GM12878 (cell line): ENCODE measurements around the gene NUP214. TPM values are rescaled to one million over a fixed set of nuclear protein-coding genes. Genes with fewer than 3 reads are reported as not detected.

Source experiments
- ATAC-seq: fragments of 200-7000 bp; cut with Tn5 transposase; 3 replicates; pipeline ENCODE4 v1.9.1; 2020; ENCODE audit warnings: mild to moderate bottlenecking, moderate library complexity
- BruUV-seq: library from RNA; stranded (reverse); fragments of 400-500 nt; replicated peaks from 2 replicates; lab custom pipeline; 2021; lab: Mats Ljungman, UMichigan
- CTCF ChIA-PET: fragments of 300-600 bp; sonication (Branson Sonifier 250); formaldehyde crosslinking; extraction: SDS; loops from one replicate; lab custom pipeline; 2021; ENCODE audit warnings: inconsistent platforms; lab: Yijun Ruan, JAX
- POLR2A ChIA-PET: fragments of 350-600 bp; formaldehyde crosslinking; extraction: SDS; loops from one replicate; lab custom pipeline; 2021; ENCODE audit warnings: inconsistent platforms; lab: Charles Lee
- RAD21 ChIA-PET: fragments of 300-600 bp; sonication (Branson Sonifier 250); formaldehyde crosslinking; loops from one replicate; lab custom pipeline; 2023; ENCODE audit warnings: antibody characterized with exemption; ENCODE audit not compliant: unreplicated experiment; lab: Charles Lee
- SMC1A ChIA-PET: fragments of 300-600 bp; sonication (Branson Sonifier 250); formaldehyde crosslinking; loops from one replicate; lab custom pipeline; 2023; ENCODE audit not compliant: unreplicated experiment, uncharacterized antibody; lab: Charles Lee
- DNase-seq: peaks from one replicate; pipeline ENCODE4 v3.0.0-alpha.2; 2011; ENCODE audit warnings: low read depth, low spot score
- FAIRE-seq: peaks from 3 replicates; lab custom pipeline; 2011; peaks lifted over from hg19 to GRCh38; lab: Jason Lieb, UNC
- H2AFZ ChIP-seq: 2 replicates; pipeline ENCODE4 v1.6.0; 2011; ENCODE audit warnings: low read depth, low read length, control low read depth; ENCODE audit not compliant: control insufficient read depth
- H3K27ac ChIP-seq: 2 replicates; pipeline ENCODE4 v1.5.1; 2011; ENCODE audit warnings: control low read depth; ENCODE audit not compliant: control insufficient read depth, insufficient read depth
- H3K27me3 ChIP-seq, 2 experiments: replicated peaks in 1 of 2; 2 replicates each; pipeline versions ENCODE4 v1.6.0 to v1.6.1; 2011; ENCODE audit warnings: low read length in 1 of 2; ENCODE audit not compliant: control insufficient read depth in 2 of 2, insufficient read depth in 2 of 2
- H3K36me3 ChIP-seq, 2 experiments: 2 replicates each; pipeline ENCODE4 v1.5.1; 2011; ENCODE audit warnings: low read length in 1 of 2; ENCODE audit not compliant: control insufficient read depth in 2 of 2, insufficient read depth in 2 of 2
- H3K4me1 ChIP-seq: 2 replicates; pipeline ENCODE4 v1.6.1; 2011; ENCODE audit warnings: mild to moderate bottlenecking, low read length, moderate library complexity, mixed read lengths; ENCODE audit not compliant: control insufficient read depth, insufficient read depth
- H3K4me2 ChIP-seq: 2 replicates; pipeline ENCODE4 v1.6.0; 2011; ENCODE audit warnings: control low read depth; ENCODE audit not compliant: control insufficient read depth, insufficient read depth
- H3K4me3 ChIP-seq: fragments of 200-600 bp; sonication (generic); 2 replicates; pipeline ENCODE4 v1.5.1; 2016
- H3K79me2 ChIP-seq: 2 replicates; pipeline ENCODE4 v1.6.0; 2011; ENCODE audit warnings: low read length; ENCODE audit not compliant: control insufficient read depth, insufficient read depth
- H3K9ac ChIP-seq: 2 replicates; pipeline ENCODE4 v1.8.0; 2011; ENCODE audit warnings: low read length, control low read depth, mixed read lengths; ENCODE audit not compliant: control insufficient read depth, insufficient read depth
- H3K9me3 ChIP-seq: replicated peaks from 3 replicates; pipeline ENCODE4 v1.5.1; 2011; ENCODE audit warnings: mild to moderate bottlenecking, low read length; ENCODE audit not compliant: control insufficient read depth, insufficient read depth
- H4K20me1 ChIP-seq: 2 replicates; pipeline ENCODE4 v1.6.0; 2011; ENCODE audit not compliant: control insufficient read depth, insufficient read depth
- ASH2L ChIP-seq: fragments of 300-600, 200-600 bp; sonication (generic); IDR thresholded peaks from 2 replicates; pipeline ENCODE4 v1.6.1; 2017; ENCODE audit warnings: low read depth, mild to moderate bottlenecking, borderline replicate concordance
- CHD1 ChIP-seq: IDR thresholded peaks from 2 replicates; pipeline ENCODE4 v1.6.1; 2012; ENCODE audit warnings: low read depth, low read length, improper control_type of control experiment
- ZNF217 ChIP-seq: fragments of 450-650 bp; IDR thresholded peaks from 2 replicates; pipeline ENCODE4 v1.6.1; 2017; ENCODE audit warnings: antibody characterized with exemption, mild to moderate bottlenecking
- WGBS: methylation state at CpG from one replicate; pipeline ENCODE4 v1.1.6; 2016; ENCODE audit warnings: low lambda C conversion rate; ENCODE audit not compliant: insufficient replicate concordance, insufficient coverage; ENCODE audit errors: missing lambda C conversion rate; 5-methylcytosine and 5-hydroxymethylcytosine counted together
- in situ Hi-C: fragments of 300-500 bp; cut with MboI; formaldehyde crosslinking; loops from 9 replicates; pipeline ENCODE4 v1.14.3; 2018; ENCODE audit warnings: mixed read lengths
- intact Hi-C: fragments of 100-400 bp; cut with micrococcal nuclease; formaldehyde crosslinking; loops from one replicate; pipeline ENCODE4 v1.14.2; 2022; ENCODE audit not compliant: unreplicated experiment
- polyA plus RNA-seq, 11 experiments: library from polyadenylated mRNA; depleted of rRNA in 4 of 11; unstranded in 6 of 11; stranded (reverse) in 5 of 11; fragments of >200 nt; fragmentation: Nextera tagmentation in 4 of 11; fragmentation: Illumina TruSeq in 1 of 11; extraction: Ambion mirVana in 4 of 11; extraction: Trizol in 1 of 11; gene quantifications; 1 replicate in 1 of 11; 2 replicates in 10 of 11; pipeline versions ENCODE4 v1.2.1 to v1.2.3, GENCODE V29; 2011 to 2016; ENCODE audit warnings: inconsistent platforms in 2 of 11, missing spikeins in 2 of 11, low read depth in 1 of 11
- total RNA-seq, 4 experiments: library from RNA; depleted of rRNA in 3 of 4; stranded (reverse); fragments of >200 nt in 3 of 4; fragmentation: Illumina TruSeq in 1 of 4; extraction: Trizol in 1 of 4; gene quantifications; 2 replicates each; pipeline versions ENCODE4 v1.2.1 to v1.2.3, GENCODE V29; 2013 to 2021
- TF ChIP-seq, protein P1 (sequence below): IDR thresholded peaks from 2 replicates; pipeline ENCODE4 v1.6.1; 2012; ENCODE audit warnings: low read depth, low read length, improper control_type of control experiment

The NUP214 gene
- total and polyA plus RNA-seq, 10 of the 15 experiments (the other 5 are each of a cell fraction or from before 2014, with no cell fraction given) = 11.7 to 53.8 (median 17.6) TPM

DNA sequence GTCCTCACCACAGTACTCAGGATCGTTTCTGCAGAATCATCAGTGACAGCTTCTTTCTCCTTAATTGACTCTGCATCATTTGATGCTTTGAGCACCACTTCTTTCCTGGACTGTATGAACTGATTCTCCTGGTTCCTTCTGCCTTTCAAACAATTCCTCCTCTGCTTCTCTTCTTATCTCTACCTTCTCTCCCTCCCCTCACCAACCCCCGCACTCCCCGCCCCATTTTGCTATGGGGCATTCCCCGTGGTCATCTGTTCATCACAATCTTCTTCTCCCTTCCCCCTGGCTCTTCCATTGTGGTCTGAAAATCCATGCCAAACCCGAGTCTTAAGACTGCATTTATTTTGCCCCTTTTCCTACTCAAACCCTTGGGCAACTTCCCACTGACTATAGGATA lies 93.0 kb downstream of the NUP214 start:
- no peak overlapping the region for H3K4me3 ChIP-seq
- no peaks in the 10 kb centered on the region for H3K27me3 ChIP-seq
- ATAC-seq (no peak), FAIRE-seq (no peak), DNase-seq (no peak)
- in situ Hi-C loops = no loop called here
- intact Hi-C loops = no loop called here
- TF ChIP-seq CHD1 = no peak
- TF ChIP-seq, protein P1, sequence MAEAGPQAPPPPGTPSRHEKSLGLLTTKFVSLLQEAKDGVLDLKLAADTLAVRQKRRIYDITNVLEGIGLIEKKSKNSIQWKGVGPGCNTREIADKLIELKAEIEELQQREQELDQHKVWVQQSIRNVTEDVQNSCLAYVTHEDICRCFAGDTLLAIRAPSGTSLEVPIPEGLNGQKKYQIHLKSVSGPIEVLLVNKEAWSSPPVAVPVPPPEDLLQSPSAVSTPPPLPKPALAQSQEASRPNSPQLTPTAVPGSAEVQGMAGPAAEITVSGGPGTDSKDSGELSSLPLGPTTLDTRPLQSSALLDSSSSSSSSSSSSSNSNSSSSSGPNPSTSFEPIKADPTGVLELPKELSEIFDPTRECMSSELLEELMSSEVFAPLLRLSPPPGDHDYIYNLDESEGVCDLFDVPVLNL = no peak
- no peak for TF ChIP-seq ZNF217
- RAD21 ChIA-PET = no interaction called here
- H3K4me2 ChIP-seq = no peak overlapping the region
- no peak overlapping the region for H3K9ac ChIP-seq
- H3K27ac ChIP-seq = no peak overlapping the region
- H4K20me1 ChIP-seq = no peaks in the 10 kb centered on the region
- WGBS = 34% methylated on average over 2 of the region's 5 CpGs
- SMC1A ChIA-PET = interaction anchor here (0.9 kb wide), 1 partner anchor 12 kb away, joined by 3 read pairs; no protein-coding TSS in a partner anchor
- POLR2A ChIA-PET = no interaction called here
- no peaks in the 10 kb centered on the region for H3K9me3 ChIP-seq
- H3K4me1 ChIP-seq = no peaks in the 10 kb centered on the region
- CTCF ChIA-PET = no interaction called here
- no TSS peak for BruUV-seq
- H3K79me2 ChIP-seq = no peaks in the 10 kb centered on the region
- H2AFZ ChIP-seq = no peak overlapping the region
- H3K36me3 ChIP-seq = peaks cover 3 to 11% of the 10 kb centered on the region in 2 experiments; a peak in 2 of 4 replicates

DNA sequence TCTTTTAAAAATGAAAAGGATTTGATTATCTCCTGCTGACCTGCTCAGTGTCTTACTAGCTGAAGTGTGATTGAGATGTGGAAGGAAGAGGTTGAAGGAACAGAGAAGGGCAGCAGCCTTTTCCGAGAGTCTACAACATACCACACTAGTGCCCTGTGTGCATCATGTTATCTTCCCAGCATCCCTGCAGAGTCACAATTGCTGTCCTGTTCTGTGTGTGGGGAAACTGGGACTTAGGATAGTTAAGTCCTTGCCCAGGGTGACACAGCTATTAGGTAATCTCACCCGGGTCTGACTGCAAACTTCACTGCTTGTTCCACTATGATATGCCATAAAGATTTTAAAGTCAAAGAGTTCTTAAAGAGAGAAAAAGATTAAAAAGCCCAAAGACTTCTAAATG lies 95.1 kb downstream of the NUP214 start:
- no peak for ATAC-seq
- Histone ChIP-seq H3K4me1 (no peaks in the 10 kb centered on the region), H3K36me3 (peaks cover 5 to 11% of the 10 kb centered on the region in 2 experiments; a peak in 2 of 4 replicates), H3K4me2 (no peak overlapping the region), H2AFZ (no peak overlapping the region), H4K20me1 (no peaks in the 10 kb centered on the region), H3K27ac (no peak overlapping the region), H3K27me3 (no peaks in the 10 kb centered on the region), H3K9me3 (no peaks in the 10 kb centered on the region), H3K4me3 (no peak overlapping the region), H3K79me2 (no peaks in the 10 kb centered on the region), H3K9ac (no peak overlapping the region)
- in situ Hi-C loops = no loop called here
- no peak for TF ChIP-seq ASH2L
- ChIA-PET RAD21 (no interaction called here), SMC1A (no interaction called here), POLR2A (no interaction called here), CTCF (interaction anchor here (1.4 to 1.5 kb wide), 2 partner anchors 15 to 116 kb away, joined by 3 to 4 read pairs; no protein-coding TSS in a partner anchor)
- no TSS peak for BruUV-seq
- no peak for FAIRE-seq
- DNase-seq = no peak
- WGBS = 100% methylated on average over 2 of the region's 2 CpGs
- intact Hi-C loops = no loop called here
